CD14-positive monocyte (primary cell): ENCODE data around the gene GOLPH3. TPM values are rescaled to one million over a fixed set of nuclear protein-coding genes. Genes with fewer than 3 reads are reported as not detected.

Experiments
- DNase-seq, 3 donors: peaks; one replicate each; pipeline ENCODE4 v3.0.0-alpha.2; 2011 to 2022
- H2AFZ ChIP-seq: 2 replicates; pipeline ENCODE4 v1.6.0; 2012; ENCODE audit warnings: mild to moderate bottlenecking, low read depth, low read length, inconsistent platforms; ENCODE audit not compliant: insufficient read depth, poor library complexity, severe bottlenecking
- H3K27ac ChIP-seq, 2 donors: 1 replicate in 1 of 2; 2 replicates in 1 of 2; pipeline ENCODE4 v1.5.1; 2012 to 2013; ENCODE audit warnings: low read length in 2 of 2, control low read depth in 1 of 2, inconsistent platforms in 1 of 2, low read depth in 1 of 2, mild to moderate bottlenecking in 1 of 2
- H3K27me3 ChIP-seq, 2 donors: one replicate each; pipeline versions ENCODE4 v1.6.0 to v1.6.1; 2011 to 2013; ENCODE audit warnings: low read length in 2 of 2; ENCODE audit not compliant: control insufficient read depth in 2 of 2, insufficient read depth in 2 of 2
- H3K36me3 ChIP-seq, 2 donors: replicated peaks in 1 of 2; 1 replicate in 1 of 2; 2 replicates in 1 of 2; pipeline versions ENCODE4 v1.5.1 to v1.6.1; 2012 to 2013; ENCODE audit warnings: low read length in 2 of 2, control low read depth in 1 of 2, inconsistent platforms in 1 of 2, mild to moderate bottlenecking in 1 of 2; ENCODE audit not compliant: insufficient read depth in 2 of 2, control insufficient read depth in 1 of 2
- H3K4me1 ChIP-seq, 2 donors: 1 replicate in 1 of 2; 2 replicates in 1 of 2; pipeline versions ENCODE4 v1.5.1 to v1.6.1; 2012 to 2013; ENCODE audit warnings: low read length in 2 of 2, control low read depth in 1 of 2, inconsistent platforms in 1 of 2, mild to moderate bottlenecking in 1 of 2, moderate library complexity in 1 of 2; ENCODE audit not compliant: insufficient read depth in 2 of 2, control insufficient read depth in 1 of 2
- H3K4me2 ChIP-seq: replicated peaks from 2 replicates; pipeline ENCODE3; 2012; ENCODE audit warnings: low read length, moderate library complexity, mild to moderate bottlenecking; ENCODE audit not compliant: poor library complexity, severe bottlenecking; ENCODE audit errors: extremely low read depth
- H3K4me3 ChIP-seq, 3 experiments: fragments of 200-600 bp in 1 of 3; sonication (generic) in 1 of 3; replicated peaks in 1 of 3; 1 replicate in 2 of 3; 2 replicates in 1 of 3; pipeline ENCODE4 v1.5.1; 2011 to 2013; ENCODE audit warnings: low read length in 3 of 3, mild to moderate bottlenecking in 3 of 3, control low read depth in 2 of 3, low read depth in 2 of 3, inconsistent platforms in 1 of 3, moderate library complexity in 1 of 3
- H3K79me2 ChIP-seq: 2 replicates; pipeline ENCODE4 v1.6.0; 2012; ENCODE audit warnings: mild to moderate bottlenecking, control low read depth, inconsistent platforms, low read length, moderate library complexity; ENCODE audit not compliant: insufficient read depth
- H3K9ac ChIP-seq: 2 replicates; pipeline ENCODE4 v1.6.0; 2017; ENCODE audit warnings: low read length, mild to moderate bottlenecking; ENCODE audit not compliant: insufficient read depth, poor library complexity, severe bottlenecking
- H3K9me3 ChIP-seq, 2 donors: replicated peaks in 1 of 2; 1 replicate in 1 of 2; 2 replicates in 1 of 2; pipeline versions ENCODE4 v1.5.1 to v1.6.1; 2012 to 2013; ENCODE audit warnings: low read length in 2 of 2, control low read depth in 1 of 2; ENCODE audit not compliant: control insufficient read depth in 1 of 2, insufficient read depth in 1 of 2
- H4K20me1 ChIP-seq: 2 replicates; pipeline ENCODE4 v1.6.0; 2012; ENCODE audit warnings: mild to moderate bottlenecking, low read length, control low read depth, moderate library complexity; ENCODE audit not compliant: insufficient read depth
- H3K27ac Mint-ChIP-seq, 7 donors: one replicate each; pipeline ENCODE4 v1.8.0; 2020; ENCODE audit warnings: mild to moderate bottlenecking in 7 of 7, mixed read lengths in 7 of 7, moderate library complexity in 6 of 7, inconsistent platforms in 2 of 7
- H3K27me3 Mint-ChIP-seq, 3 donors: one replicate each; pipeline ENCODE4 v1.8.0; 2021 to 2022; ENCODE audit warnings: low read depth in 3 of 3, mild to moderate bottlenecking in 3 of 3, mixed read lengths in 3 of 3, moderate library complexity in 3 of 3, inconsistent platforms in 1 of 3
- H3K36me3 Mint-ChIP-seq, 2 donors: one replicate each; pipeline ENCODE4 v1.8.0; 2020; ENCODE audit warnings: mixed read lengths in 2 of 2, inconsistent platforms in 1 of 2, mild to moderate bottlenecking in 1 of 2
- H3K4me1 Mint-ChIP-seq: one replicate; pipeline ENCODE4 v1.8.0; 2020; ENCODE audit warnings: mild to moderate bottlenecking, mixed read lengths
- H3K4me3 Mint-ChIP-seq, 2 donors: one replicate each; pipeline ENCODE4 v1.8.0; 2020; ENCODE audit warnings: mild to moderate bottlenecking in 2 of 2, mixed read lengths in 2 of 2, moderate library complexity in 1 of 2
- H3K9me3 Mint-ChIP-seq, 7 donors: one replicate each; pipeline ENCODE4 v1.8.0; 2020 to 2022; ENCODE audit warnings: mixed read lengths in 7 of 7, mild to moderate bottlenecking in 6 of 7, moderate library complexity in 6 of 7, inconsistent platforms in 2 of 7
- WGBS: methylation state at CpG from one replicate; pipeline ENCODE4 v1.1.5; 2013; ENCODE audit warnings: missing lambda C conversion rate; ENCODE audit not compliant: insufficient coverage; 5-methylcytosine and 5-hydroxymethylcytosine counted together
- intact Hi-C, 2 donors: fragments of 100-400 bp; cut with micrococcal nuclease; formaldehyde crosslinking; loops; one replicate each; pipeline versions ENCODE4 v1.15.0 to v1.15.1; 2023
- polyA plus RNA-seq, 3 donors: library from polyadenylated mRNA; depleted of rRNA in 1 of 3; unstranded in 2 of 3; stranded (reverse) in 1 of 3; fragments of 300-500 nt in 2 of 3; fragments of >200 nt in 1 of 3; fragmentation: Illumina TruSeq in 2 of 3; gene quantifications; 1 replicate in 2 of 3; 2 replicates in 1 of 3; pipeline ENCODE4 v1.2.3, GENCODE V29; 2012 to 2021
- TF ChIP-seq, protein P1 (sequence below): fragments of 200-600 bp; IDR thresholded peaks from one replicate; pipeline ENCODE4 v1.8.0; 2022; ENCODE audit warnings: antibody characterized with exemption, mild to moderate bottlenecking

Gene GOLPH3
- polyA plus RNA-seq, 3 donors, result 25.1 to 108 (median 105) TPM

DNA sequence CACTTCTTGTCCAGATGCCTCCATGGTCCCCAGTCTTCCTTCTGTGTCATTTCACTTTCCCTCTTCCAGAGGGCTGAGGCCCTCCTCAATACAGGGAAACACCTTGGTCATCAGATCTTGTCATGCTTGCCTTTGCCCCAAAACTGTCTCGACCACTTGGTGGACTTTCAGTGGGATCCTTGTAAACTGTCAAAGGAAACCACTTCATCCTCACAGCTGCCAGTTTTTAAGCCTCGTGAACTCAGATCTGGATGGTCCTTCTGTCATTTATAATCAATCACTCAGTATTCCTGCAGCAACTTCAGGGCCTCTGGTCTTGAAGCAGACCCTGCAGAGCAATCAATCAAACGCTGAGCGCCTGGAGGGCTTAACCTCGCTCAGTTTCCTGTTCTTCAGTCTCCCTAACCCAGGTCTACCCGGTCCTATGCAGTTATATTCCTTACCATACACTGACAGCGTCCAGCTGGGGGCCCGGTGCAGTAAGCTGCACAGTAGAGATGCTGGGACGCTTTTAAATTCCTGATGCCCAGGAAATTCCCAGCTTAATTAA is 74.6 kb downstream of the GOLPH3 start:
- no peaks in the 10 kb centered on the region for H3K4me1 Mint-ChIP-seq
- H3K36me3 ChIP-seq, result peaks cover 54 to 73% of the 10 kb centered on the region in 2 donors
- no peaks in the 10 kb centered on the region for H3K27me3 Mint-ChIP-seq
- no peaks in the 10 kb centered on the region for H3K9me3 Mint-ChIP-seq
- H3K27me3 ChIP-seq, result no peaks in the 10 kb centered on the region
- no peak overlapping the region for H2AFZ ChIP-seq
- H3K27ac ChIP-seq, result no peak overlapping the region
- no peaks in the 10 kb centered on the region for H3K4me1 ChIP-seq
- no peak overlapping the region for H3K4me3 Mint-ChIP-seq
- 79% methylated on average over 9 of the region's 9 CpGs for WGBS
- TF ChIP-seq, protein P1, sequence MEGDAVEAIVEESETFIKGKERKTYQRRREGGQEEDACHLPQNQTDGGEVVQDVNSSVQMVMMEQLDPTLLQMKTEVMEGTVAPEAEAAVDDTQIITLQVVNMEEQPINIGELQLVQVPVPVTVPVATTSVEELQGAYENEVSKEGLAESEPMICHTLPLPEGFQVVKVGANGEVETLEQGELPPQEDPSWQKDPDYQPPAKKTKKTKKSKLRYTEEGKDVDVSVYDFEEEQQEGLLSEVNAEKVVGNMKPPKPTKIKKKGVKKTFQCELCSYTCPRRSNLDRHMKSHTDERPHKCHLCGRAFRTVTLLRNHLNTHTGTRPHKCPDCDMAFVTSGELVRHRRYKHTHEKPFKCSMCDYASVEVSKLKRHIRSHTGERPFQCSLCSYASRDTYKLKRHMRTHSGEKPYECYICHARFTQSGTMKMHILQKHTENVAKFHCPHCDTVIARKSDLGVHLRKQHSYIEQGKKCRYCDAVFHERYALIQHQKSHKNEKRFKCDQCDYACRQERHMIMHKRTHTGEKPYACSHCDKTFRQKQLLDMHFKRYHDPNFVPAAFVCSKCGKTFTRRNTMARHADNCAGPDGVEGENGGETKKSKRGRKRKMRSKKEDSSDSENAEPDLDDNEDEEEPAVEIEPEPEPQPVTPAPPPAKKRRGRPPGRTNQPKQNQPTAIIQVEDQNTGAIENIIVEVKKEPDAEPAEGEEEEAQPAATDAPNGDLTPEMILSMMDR, result no peak
- H3K4me3 ChIP-seq, result no peak overlapping the region
- no peak overlapping the region for H3K4me2 ChIP-seq
- peaks cover 59 to 69% of the 10 kb centered on the region in 2 donors for H3K36me3 Mint-ChIP-seq
- no peaks in the 10 kb centered on the region for H3K79me2 ChIP-seq
- H3K9ac ChIP-seq, result no peak overlapping the region
- H3K9me3 ChIP-seq, result no peaks in the 10 kb centered on the region
- no peak for DNase-seq
- intact Hi-C loops, result no loop called here
- no peaks in the 10 kb centered on the region for H4K20me1 ChIP-seq
- H3K27ac Mint-ChIP-seq, result peak overlapping the region in 2 of 7 donors; percentile 51 to 79

DNA sequence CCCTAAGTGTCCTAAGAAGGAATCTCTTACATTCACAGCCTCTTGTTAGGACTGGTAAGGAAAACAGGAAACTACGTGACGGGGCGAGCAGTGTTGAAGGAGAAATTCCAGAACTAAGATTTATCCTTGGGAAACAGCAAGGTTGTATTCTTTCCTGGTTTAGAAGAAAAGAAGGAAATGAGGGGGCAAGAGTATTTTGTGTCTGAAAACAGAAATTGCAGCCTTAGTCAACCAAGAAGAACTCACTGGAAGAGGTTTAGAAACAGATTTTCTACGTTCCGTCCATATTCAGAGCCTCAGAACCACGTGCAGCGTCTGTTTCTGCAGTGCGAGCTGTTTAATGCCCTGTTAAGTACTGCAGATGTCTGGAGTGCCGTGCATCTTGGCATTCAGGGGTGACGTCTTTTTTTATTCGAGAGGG is 75.2 kb downstream of the GOLPH3 start:
- H3K4me3 ChIP-seq, result no peak overlapping the region
- Mint-ChIP-seq H3K4me3 (no peak overlapping the region), H3K4me1 (no peaks in the 10 kb centered on the region), H3K36me3 (peaks cover 58 to 63% of the 10 kb centered on the region in 2 donors), H3K9me3 (no peaks in the 10 kb centered on the region), H3K27me3 (no peaks in the 10 kb centered on the region), H3K27ac (no peak overlapping the region)
- H3K4me2 ChIP-seq, result no peak overlapping the region
- TF ChIP-seq, protein P1, result no peak
- H3K27ac ChIP-seq, result no peak overlapping the region
- no peaks in the 10 kb centered on the region for H3K4me1 ChIP-seq
- no peaks in the 10 kb centered on the region for H3K9me3 ChIP-seq
- H3K9ac ChIP-seq, result no peak overlapping the region
- H4K20me1 ChIP-seq, result no peaks in the 10 kb centered on the region
- WGBS, result 96% methylated on average over 4 of the region's 11 CpGs
- intact Hi-C loops, result no loop called here
- H3K79me2 ChIP-seq, result no peaks in the 10 kb centered on the region
- peaks cover 49 to 68% of the 10 kb centered on the region in 2 donors for H3K36me3 ChIP-seq
- DNase-seq, result no peak
- no peak overlapping the region for H2AFZ ChIP-seq
- no peaks in the 10 kb centered on the region for H3K27me3 ChIP-seq
